ENCODE data around the gene HOXA11. TPM values are rescaled to one million over a fixed set of nuclear protein-coding genes. Genes with fewer than 3 reads are reported as not detected.
A peak's percentile ranks its signal among the peaks of the same experiment; 100 is the strongest.

Gene HOXA11
- total RNA-seq, 1 donor from 2014 or later, result 6.3 TPM

DNA sequence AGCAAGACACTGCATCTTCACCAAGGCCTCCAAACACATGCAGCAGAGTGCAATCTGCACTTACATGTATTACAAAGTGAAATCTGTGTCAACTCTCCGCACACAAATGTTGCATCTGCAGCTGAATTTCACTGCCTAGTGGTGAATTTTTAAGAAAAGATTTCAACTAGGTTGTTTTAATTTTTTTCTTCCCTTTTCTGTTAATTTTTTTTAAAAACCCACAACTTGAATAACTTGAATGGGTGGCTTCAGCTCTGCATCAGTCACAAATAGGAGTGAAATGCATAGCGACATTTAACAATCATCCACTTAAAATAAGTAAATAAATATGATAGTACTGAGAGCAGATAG lies 8.9 kb upstream of the HOXA11 start:
- no peak for DNase-seq (ENCODE audit: low spot score)

DNA sequence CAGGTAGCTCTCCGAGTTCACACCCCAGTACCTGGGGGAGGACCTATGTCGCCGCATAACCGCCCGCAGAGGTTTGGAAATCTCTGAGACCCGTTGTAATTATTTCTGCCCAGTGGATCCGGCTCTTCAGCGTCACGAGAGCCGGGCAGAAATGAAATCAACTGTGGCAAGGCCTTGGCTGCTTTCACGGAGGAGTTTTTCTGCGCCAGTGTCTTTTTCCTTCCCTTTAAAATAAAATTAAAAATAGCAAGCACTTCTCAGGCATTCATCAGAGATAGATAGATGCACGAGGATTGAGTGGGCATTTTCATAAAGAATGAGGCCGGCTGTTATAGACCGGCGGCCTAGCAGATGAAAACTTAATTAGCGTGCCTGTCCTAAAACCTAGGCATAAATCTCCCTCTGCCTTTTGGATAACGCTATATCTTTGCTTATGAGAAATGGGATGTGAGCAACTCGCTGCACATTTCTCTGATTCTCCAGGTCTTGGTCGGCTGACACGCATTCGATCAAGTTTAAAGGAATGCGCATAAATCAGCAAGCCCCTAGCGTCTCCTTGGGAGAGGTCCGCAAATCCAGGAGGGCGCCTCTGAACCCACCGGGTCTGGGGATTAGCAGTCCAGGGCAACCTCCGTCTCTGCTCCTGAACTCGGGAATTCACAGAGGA lies 8.4 kb upstream of the HOXA11 start:
- DNase-seq (ENCODE audit: low spot score), result peak; percentile 70

DNA sequence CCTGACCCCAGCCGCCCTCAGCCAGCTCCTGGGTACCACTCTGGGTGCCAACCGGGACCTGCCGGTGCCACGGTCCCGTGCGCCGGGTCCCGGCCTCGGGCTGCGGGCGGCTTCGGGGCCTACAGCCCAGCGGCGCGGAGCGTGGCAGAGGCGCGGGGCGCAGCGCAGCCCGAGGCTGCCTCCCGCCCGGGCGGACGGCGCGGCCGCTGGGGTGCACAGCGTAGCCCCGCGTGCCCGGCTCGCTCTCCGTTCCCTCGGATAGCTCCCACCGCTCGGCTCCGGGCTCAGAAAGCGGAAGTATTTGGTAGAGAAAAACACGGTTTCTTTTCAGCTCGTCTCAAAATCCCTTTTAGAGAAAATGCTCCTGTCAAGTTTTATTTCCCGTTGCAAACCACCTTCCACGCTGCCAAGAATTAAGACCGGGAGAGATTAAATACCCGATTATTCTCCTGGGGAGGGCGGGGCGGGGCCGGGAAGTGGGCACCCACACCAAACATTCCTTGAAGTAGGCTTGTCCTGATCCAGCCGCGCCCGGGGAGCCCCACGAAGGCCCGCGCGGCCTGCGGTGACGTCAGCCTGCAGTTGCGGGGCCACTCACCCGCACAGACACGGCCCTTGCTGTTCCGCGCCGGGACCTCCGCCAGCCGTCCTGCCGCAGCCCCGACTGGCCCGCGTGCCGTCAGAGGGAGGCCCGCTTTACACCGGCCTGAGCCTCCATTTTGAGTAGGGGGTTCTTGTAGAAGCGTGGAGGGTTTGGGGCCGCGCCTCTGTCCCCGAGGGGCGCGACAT lies 7.7 kb upstream of the HOXA11 start:
- peak; percentile 62 for DNase-seq (ENCODE audit: low spot score)

DNA sequence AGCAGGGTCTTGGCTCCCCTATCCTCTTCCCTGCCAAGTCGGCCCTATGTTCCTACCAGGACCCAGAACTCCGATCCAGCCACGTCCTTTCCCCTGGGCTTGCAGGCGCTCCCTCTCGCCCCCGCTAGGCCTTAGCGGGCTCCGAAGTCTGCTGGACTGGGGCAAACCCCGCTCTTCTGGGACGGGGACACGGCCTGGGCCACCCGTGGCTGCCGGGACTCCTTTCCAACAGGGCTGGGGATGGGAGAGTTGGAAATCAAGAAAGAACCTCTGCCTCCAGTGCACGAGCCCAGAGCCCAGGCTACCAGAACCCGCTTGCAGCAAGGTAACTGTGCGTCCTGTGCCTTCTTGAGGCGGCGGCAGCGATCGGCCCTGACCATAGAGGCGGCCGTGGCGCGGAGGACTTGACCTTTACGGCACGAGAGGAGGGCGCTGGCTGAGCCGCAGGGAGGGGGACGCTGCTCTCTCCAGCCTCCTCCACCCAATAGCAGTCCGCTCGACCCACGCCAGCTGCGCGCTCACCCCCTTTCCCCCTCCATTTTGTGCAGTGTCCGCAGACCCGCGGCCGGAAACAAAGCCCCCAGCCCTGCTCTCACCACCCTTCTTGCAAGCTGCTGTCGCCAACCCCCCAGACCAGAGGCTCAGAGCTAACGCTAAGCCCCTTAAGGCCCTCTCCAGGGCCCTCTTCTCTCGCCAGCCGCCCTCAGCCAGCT lies 7.0 kb upstream of the HOXA11 start:
- DNase-seq (ENCODE audit: low spot score), result peak; percentile 69

DNA sequence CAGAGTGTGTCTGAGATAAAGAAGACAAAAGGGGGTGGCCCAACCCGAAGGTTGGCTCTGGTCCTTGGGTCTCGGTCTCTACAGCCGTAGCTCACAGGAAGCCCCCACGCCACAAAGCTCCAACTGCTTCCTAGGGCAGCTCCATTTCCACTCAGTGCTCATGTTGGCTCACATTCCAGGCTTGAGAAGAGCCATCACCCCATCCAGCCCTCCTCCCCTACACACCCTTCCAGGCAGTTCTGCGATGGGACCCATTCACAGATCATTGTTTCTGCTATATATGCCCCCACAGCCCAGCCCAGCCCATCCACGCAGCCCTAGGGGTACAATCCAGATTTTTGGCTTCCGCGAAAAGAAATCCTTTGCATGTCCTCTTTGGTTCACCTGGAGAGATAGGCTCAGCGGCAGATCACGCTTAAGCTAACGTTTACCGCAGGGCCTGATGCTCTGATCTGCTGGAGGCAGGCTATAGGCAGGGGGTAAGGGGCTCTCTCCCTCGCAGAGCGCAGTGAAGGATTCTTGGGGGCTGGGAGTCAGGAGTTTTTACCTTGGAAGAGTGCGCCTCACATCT lies 6.2 kb upstream of the HOXA11 start:
- peak; percentile 45 for DNase-seq (ENCODE audit: low spot score)

DNA sequence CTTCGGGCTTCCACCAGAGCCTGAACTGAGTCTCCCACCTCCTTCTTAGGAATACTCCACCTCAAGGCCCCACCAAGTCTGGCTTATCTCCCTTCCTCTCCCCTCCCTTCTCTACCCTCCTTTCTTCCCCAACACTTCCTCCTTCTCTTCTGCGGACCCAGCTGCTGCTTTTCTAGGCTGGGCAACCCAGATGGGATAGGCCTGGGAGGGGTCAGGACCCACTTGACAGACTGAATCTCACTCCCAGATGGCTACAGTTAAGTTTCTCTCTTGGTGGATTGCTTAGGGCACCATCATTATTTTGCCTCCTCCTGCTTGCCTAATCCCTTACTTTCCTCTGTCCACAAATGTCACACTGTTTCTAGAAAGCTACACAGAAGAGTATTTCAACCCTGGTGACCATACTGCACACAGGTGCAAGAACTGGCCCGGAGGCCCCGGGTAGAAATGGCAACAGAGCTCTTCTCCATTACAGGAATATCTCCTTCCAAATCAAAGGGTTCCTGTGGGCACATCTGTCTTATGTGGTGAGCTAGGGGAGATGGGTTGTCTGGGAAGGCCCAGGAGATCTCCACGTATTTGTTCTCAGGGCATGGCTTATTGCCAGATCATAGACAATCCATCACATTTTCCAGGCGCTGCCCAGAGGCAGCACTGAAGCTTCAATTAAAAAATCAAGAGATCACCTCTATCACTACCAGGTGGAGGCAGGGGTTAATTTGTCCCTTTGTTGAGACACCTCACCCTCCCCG lies 5.1 kb upstream of the HOXA11 start:
- DNase-seq (ENCODE audit: low spot score), result no peak

DNA sequence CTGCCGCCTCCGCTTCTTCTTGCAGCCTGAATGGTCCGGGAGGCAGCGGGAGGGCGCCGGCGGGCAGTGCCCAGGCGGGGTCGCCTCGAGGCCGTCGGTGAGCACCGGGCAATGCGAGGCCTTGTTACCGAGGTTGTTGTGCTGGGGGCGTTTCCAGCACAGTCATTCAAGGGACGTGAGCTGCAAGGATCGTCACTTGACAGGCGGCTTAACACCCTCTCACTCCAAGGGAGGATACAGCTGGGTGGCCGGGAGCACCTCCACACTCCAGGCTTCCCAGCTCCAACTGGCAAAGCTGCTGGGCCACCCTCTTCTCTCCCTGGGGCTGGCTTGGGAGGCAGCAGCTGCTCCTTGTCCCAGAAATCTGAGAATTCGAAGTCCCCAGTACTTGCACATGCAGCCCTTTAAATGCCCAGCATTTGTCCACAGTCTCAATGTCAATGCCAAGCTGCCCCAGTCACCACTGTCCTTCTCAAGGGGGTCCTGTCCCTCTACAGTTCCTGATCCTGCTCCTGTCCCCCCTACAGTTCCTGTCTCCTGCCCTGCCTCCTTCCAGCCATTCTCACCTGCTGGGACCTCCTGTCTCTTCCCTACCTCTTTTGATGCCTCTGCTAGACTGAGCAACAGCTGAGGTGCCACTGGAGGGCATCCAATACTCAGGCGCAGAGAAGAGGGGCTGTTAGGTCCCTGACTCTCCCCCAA lies 4.4 kb upstream of the HOXA11 start:
- peak; percentile 44 for DNase-seq (ENCODE audit: low spot score)

DNA sequence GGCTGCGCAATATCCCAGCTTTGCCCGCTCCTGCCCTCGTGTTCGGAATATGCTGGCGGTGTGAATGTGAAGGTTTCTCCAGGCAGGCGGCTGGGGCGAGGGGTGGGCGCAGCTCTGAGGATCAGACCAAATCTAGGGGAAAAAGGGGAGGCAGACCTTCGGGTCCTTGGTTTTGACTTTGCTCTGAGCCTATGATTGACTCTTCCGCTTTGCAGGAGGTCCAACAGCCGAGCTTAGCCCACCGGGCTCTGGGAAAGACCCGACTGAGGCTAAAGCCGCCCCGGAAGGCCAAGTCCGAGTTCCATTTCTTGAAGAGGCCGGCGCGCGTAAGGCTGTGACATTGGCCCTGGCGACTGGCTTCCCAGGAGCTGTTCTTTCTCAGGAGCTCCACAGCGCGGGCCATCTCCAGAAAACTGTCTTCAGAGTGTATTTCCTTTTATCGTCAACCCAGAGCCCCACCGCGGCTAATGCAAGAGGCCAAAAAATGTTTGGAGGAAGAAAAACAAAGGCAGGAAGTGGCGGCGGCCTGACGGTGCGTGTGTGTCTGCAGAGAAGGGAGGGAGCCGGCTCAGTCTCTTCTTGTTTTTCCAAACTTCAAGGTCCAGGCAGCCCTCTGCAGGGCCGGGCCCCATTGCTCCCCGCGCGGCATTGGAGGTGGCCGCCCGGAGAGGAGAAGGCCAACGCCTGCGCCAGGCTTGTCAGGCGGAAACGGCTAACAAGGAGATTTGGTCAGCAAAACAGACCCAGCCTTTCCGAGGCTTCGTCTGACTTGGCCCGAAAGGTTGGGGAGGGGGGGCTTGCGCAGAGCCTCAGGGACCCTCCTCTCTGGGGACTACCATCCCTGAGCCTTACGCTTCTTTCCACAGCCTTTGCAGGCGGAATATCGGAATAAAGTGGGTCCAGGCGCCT lies 3.6 kb upstream of the HOXA11 start:
- DNase-seq (ENCODE audit: low spot score), result peak; percentile 57

DNA sequence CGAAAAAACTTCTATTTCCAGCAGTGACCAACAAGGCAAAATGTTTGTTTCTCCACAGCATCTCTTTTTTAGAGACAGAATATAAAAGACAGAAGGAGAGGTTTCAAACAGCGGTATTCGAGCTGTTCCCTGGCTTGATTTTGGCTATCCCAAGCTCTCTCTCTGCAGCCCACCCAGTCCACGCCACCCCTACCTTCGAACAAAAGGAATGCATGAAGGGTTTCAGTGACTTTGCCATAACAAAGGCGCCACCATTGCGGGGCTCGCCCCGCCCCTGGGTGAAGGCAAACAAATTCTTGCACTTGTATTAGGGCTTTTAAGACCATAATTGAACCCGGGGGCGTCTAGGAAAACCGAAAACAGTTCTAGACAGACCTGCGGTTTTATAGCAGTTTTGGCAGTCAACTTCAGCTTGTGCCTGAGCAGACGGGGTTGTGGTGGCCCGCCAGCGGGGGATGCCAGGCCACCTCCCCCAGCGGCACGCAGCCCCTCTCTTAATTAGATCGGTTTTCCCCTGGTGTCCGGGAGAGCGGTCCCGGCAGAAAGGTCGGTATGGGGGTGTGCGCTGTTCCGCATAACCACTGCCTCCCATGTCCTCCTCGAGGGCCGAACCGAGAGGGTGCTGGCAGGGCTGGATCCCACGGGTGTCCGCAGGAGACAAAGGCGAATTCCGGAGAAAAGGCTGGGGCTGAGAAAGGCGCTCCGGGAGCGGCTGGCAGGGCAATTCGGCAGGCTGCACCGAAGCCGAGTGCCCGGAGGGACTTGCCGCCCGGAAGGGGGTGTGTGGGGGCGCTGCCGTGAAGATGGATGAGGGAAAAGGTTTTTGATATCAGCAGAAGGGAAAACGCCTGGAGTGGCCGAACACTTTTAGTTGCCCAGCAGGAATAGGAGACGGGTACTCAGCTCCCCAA lies 2.7 kb upstream of the HOXA11 start:
- DNase-seq (ENCODE audit: low spot score), result no peak

DNA sequence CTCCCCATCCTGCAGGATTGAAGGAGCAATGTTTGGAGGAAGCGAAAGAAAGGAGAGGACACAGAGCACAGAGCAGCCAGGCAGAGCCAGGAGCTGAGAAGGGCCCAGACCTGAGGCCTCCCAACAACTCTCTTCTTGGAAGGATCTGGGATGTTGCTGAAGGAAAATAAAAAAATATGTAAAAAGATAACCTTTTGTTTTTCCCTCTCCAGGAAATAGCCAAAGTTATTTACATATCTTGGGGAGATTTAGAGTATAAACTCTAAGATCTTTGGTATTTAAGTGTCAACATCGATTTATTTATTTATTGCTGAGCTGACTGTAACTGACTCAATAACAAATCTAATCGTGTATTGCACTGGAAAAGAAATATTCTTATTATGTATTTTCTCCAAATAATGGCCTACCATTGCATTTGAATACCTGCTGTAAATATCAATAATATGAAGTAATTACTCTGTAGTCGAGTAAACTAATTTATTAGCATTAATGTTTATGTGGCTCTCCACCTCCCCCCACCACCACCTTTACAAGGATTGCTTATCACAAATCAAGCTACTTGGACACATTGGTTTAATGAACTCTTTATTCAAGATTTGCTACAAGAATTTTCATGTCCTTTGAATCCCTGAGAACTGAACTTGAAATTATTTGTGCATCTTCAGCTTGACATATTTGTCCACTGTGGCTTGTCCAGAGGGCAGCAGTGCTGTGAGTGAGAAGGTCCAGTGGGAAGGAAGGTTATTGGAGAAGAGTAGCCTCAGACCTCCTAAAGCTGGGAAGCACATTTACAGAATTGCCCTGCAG lies 1.8 kb upstream of the HOXA11 start:
- no peak for DNase-seq (ENCODE audit: low spot score)

DNA sequence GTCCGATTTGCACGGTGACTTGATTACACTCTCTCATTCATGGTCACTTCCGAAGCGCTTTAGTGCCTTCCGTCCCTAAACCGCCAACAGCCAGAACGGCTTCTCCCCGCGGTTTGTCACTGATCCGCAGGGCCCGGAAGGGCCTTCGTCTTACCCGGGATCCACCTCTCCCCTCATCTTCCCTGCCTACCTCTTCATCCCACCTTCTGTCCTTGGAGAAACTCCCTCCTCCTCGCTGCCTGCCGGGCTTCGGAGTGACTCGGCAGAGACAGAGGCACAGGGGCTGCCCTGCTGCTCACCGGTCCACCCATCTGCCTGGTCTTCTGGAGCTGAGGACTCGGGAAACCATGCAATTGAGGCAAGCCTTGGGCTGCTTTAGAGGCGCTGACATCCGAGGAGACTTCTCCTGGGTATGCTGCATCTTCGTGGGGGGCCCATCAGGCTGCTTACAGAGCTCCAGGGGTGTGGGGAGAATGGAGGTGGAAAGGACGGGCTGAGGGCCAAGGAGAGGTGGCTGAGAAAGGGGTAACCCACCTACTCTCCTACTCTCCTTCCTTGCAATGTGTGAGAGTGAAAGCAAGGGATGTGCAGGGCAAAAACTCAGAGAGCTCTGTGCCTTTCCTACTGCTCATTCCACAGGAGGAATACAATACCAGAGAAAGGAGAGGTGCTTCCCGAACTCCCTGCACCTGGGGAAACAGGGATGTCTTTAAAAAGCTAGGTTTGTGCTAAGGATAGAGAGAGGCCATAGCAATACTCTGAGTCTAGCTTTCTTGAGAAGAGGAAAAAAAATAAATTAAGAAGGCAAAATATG lies 1.0 kb upstream of the HOXA11 start:
- DNase-seq (ENCODE audit: low spot score), result no peak

DNA sequence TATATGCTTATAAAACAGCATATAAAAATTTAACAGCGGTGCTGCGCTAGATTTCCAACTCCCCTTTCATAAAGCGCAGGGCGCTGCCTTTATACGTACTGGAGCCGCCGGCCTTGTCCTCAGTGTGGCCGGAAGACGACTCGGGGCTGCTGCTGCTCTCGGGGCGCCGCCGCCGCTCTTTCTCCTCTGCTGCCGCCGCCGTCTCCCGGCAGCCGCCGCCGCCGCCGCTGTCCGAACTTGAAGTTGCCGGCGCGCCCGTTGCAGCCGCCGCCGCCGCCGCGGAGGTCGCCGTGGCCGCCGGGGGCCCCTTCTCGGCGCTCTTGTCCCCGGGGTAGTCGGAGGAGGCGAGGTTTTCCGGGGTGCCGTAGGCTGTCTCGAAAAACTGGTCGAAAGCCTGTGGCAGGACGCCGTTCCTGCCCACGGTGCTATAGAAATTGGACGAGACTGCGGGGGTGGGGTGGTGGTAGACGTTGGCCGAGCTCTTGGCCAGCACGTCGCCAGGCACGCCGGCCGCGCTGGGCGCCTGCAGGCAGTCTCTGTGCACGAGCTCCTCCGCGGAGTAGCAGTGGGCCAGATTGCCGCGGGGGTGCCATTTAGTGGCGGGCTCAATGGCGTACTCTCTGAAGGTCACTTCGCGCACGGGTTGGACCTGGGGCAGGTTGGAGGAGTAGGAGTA lies 557 bp downstream of the HOXA11 start:
- DNase-seq (ENCODE audit: low spot score), result no peak

DNA sequence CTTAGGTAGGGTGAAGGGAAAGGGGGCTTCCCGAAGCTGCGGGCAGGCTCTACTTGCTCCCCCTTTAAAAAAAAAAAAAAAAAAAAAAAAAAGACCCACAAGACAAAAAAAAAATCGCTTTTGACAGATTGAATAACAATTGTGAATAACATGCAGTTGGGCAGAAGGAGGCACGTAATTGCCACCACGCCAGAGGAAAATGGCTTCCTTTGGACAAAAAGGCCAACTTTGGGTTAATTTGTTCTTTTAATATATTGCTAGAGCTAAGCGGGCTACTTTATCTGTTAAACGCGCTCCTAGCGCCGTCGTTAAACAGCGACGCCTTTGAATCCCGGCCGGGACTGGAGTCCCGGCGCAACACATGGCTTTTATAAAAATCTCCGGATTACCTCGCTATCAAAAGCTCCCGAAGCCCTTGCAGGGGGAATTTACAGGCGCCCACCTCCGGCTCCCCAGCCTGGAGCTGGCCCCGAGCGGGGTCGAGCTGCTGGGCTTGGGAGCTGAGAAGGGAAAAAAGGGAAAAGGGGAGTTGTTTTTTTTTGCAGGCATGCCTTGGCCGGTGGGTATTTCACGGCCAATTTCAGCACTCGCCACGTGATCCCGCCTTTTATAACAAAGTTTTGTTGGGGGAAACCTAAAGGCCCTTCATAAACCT lies 1.2 kb downstream of the HOXA11 start:
- no peak for DNase-seq (ENCODE audit: low spot score)

DNA sequence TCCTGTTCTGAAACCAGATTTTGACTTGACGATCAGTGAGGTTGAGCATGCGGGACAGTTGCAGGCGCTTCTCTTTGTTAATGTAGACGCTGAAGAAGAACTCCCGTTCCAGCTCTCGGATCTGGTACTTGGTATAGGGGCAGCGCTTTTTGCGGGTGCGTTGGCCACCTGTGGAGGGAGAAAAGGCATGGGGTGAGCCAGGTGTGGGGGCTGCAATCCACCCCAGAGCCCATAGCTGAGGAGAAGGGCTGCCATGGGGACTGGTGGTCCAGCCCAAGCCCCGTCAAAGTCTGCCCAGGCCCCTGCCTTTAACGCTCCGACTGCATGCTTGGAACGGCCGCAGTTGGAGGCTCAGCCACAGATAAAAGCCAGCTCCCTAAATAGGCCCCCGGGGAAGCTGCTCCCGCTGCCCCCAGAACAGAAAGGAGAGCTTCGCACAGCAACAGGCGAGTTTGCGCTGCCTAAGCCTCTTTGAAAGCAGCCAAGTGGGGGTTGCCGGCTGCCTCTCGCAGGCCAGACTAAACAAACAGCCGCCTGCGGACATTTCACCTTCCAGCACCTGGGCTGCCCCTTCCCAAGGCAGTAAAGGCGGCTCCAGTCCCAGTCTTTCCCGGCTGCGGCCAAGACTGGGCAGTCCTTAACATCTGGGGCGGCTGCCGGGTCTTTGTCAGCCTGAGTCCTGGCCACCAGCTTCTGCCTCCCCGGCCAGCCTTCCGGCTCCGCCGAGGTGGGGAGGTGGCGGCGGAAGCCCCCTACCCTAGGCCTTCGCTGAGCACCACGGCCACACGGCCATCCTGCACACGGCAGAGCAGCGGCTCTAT lies 2.0 kb downstream of the HOXA11 start:
- no peak for DNase-seq (ENCODE audit: low spot score)

DNA sequence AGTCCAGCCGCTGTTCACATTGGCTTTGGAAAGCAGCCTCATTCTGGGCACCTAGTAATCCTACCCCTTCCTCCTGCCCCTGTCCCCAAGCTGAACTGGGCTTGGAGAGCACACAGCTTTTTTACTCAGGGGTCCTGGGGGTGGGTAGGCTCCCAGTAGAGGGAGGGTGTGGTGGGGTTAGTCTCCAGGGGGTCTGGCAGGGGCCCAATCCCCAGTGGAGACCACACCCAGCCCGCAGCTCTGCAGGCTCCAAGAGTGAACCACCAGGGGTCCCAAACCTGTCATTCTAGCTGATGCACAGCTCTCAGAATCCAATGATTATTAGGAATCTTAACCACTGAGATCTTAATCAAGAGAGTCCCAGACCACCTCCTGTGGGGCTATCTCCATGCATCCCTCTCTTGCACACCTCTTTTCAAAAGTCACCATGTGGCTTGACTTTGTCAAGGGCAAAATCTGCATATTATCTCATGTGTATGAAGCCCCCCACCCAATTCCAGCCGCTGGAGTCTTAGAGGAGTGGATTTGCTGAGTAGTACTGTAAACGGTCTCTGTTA lies 2.7 kb downstream of the HOXA11 start:
- DNase-seq (ENCODE audit: low spot score), result no peak

All from umbilical cord (tissue), 2 donors.